HCT116 (cell line): ENCODE measurements around the gene BIRC6. TPM values are rescaled to one million over a fixed set of nuclear protein-coding genes. Genes with fewer than 3 reads are reported as not detected.

Experiments used
- ATAC-seq: fragments of 200-7000 bp; cut with Tn5 transposase; 2 replicates; pipeline ENCODE4 v1.9.1; 2020; ENCODE audit warnings: mild to moderate bottlenecking, moderate library complexity
- BruUV-seq: library from RNA; stranded (reverse); fragments of 400-500 nt; replicated peaks from 2 replicates; lab custom pipeline; 2021; lab: Mats Ljungman, UMichigan
- CTCF ChIA-PET: fragments of 300-600 bp; sonication (Branson Sonifier 250); formaldehyde crosslinking; loops from one replicate; lab custom pipeline; 2021; ENCODE audit warnings: antibody characterized with exemption; lab: Charles Lee
- POLR2A ChIA-PET: fragments of 300-600, 350-600 bp; sonication (Branson Sonifier 250); formaldehyde crosslinking; loops from one replicate; lab custom pipeline; 2021; ENCODE audit warnings: antibody characterized with exemption; lab: Charles Lee
- RAD21 ChIA-PET, 2 experiments: fragments of 300-600 bp; sonication (Branson Sonifier 250); formaldehyde crosslinking; loops; one replicate each; lab custom pipeline; 2023; ENCODE audit warnings: low total read pairs in 2 of 2; ENCODE audit not compliant: uncharacterized antibody in 2 of 2, unreplicated experiment in 2 of 2, low non-redundant PET in 1 of 2; lab: Charles Lee
- DNase-seq: peaks from one replicate; pipeline ENCODE4 v3.0.0-alpha.2; 2010; ENCODE audit warnings: low read depth, low spot score
- H2AFZ ChIP-seq: fragments of 200-600 bp; shearing (Covaris generic), sonication (generic); 2 replicates; pipeline ENCODE4 v1.6.1; 2017; ENCODE audit warnings: low read depth, mixed run types, mixed read lengths, antibody characterized with exemption, low read length; ENCODE audit not compliant: poor library complexity, severe bottlenecking
- H3K27ac ChIP-seq: 2 replicates; pipeline ENCODE4 v1.5.1; 2012; ENCODE audit warnings: low read depth, low read length
- H3K27me3 ChIP-seq: fragments of 200-600 bp; sonication (generic); 2 replicates; pipeline ENCODE4 v1.6.1; 2016; ENCODE audit warnings: mixed run types, low read length, mixed read lengths; ENCODE audit not compliant: insufficient read depth
- H3K36me3 ChIP-seq, 2 experiments: fragments of 200-500 bp in 1 of 2; fragments of 200-600 bp in 1 of 2; sonication (Bioruptor generic) in 1 of 2; sonication (generic) in 1 of 2; 2 replicates each; pipeline versions ENCODE4 v1.5.1 to v1.6.1; 2014 to 2016; ENCODE audit warnings: low read length in 2 of 2, inconsistent platforms in 1 of 2, mixed read lengths in 1 of 2, mixed run types in 1 of 2; ENCODE audit not compliant: insufficient read depth in 2 of 2, control insufficient read depth in 1 of 2
- H3K4me1 ChIP-seq, 2 experiments: fragments of 200-600 bp in 1 of 2; sonication (generic) in 1 of 2; 2 replicates each; pipeline versions ENCODE4 v1.5.1 to v1.6.1; 2012 to 2017; ENCODE audit warnings: low read length in 2 of 2, inconsistent platforms in 1 of 2, mild to moderate bottlenecking in 1 of 2, mixed read lengths in 1 of 2, mixed run types in 1 of 2, moderate library complexity in 1 of 2; ENCODE audit not compliant: insufficient read depth in 2 of 2, control insufficient read depth in 1 of 2
- H3K4me2 ChIP-seq: fragments of 200-600 bp; sonication (generic); 2 replicates; pipeline ENCODE4 v1.6.1; 2017; ENCODE audit warnings: mixed run types, low read length, mixed read lengths
- H3K4me3 ChIP-seq, 2 experiments: fragments of 200-600 bp in 1 of 2; sonication (generic) in 1 of 2; replicated peaks in 1 of 2; 2 replicates each; pipeline ENCODE4 v1.5.1; 2011 to 2016; ENCODE audit warnings: low read length in 2 of 2, control low read depth in 1 of 2, low read depth in 1 of 2, mild to moderate bottlenecking in 1 of 2, mixed read lengths in 1 of 2, mixed run types in 1 of 2
- H3K79me2 ChIP-seq: fragments of 200-600 bp; sonication (generic); 2 replicates; pipeline ENCODE4 v1.6.1; 2017; ENCODE audit warnings: mild to moderate bottlenecking, mixed run types, low read length, moderate library complexity, mixed read lengths; ENCODE audit not compliant: insufficient read depth
- H3K9ac ChIP-seq: fragments of 200-600 bp; sonication (generic); 2 replicates; pipeline ENCODE4 v1.6.1; 2016; ENCODE audit warnings: low read length, mixed read lengths
- H3K9me2 ChIP-seq: fragments of 200-600 bp; sonication (generic), shearing (Covaris generic); 2 replicates; pipeline ENCODE4 v1.6.1; 2017; ENCODE audit warnings: mixed run types, mild to moderate bottlenecking, moderate library complexity; ENCODE audit not compliant: insufficient read depth
- H3K9me3 ChIP-seq, 2 experiments: fragments of 200-500 bp in 1 of 2; fragments of 200-600 bp in 1 of 2; sonication (Bioruptor generic) in 1 of 2; sonication (generic) in 1 of 2; 2 replicates each; pipeline ENCODE4 v1.6.1; 2014 to 2017; ENCODE audit warnings: low read length in 2 of 2, mixed read lengths in 2 of 2, inconsistent platforms in 1 of 2, low read depth in 1 of 2, mild to moderate bottlenecking in 1 of 2, mixed run types in 1 of 2, moderate library complexity in 1 of 2; ENCODE audit not compliant: control insufficient read depth in 1 of 2, insufficient read depth in 1 of 2
- H4K20me1 ChIP-seq: fragments of 200-600 bp; sonication (generic), shearing (Covaris generic); 2 replicates; pipeline ENCODE4 v1.6.1; 2017; ENCODE audit warnings: mixed run types, mild to moderate bottlenecking, moderate library complexity; ENCODE audit not compliant: insufficient read depth
- CBX3 ChIP-seq: IDR thresholded peaks from 2 replicates; pipeline ENCODE4 v1.6.1; 2012; ENCODE audit warnings: low read depth
- CEBPB ChIP-seq: IDR thresholded peaks from 2 replicates; pipeline ENCODE4 v1.6.1; 2012; ENCODE audit warnings: low read depth
- EGR1 ChIP-seq: IDR thresholded peaks from 2 replicates; pipeline ENCODE4 v1.6.1; 2012; ENCODE audit warnings: low read depth
- ELF1 ChIP-seq: IDR thresholded peaks from 2 replicates; pipeline ENCODE4 v1.6.1; 2012; ENCODE audit warnings: low read depth, borderline replicate concordance
- EZH2phosphoT487 ChIP-seq: fragments of 200-600 bp; IDR thresholded peaks from 2 replicates; pipeline ENCODE4 v1.6.1; 2018; ENCODE audit warnings: antibody characterized with exemption, borderline replicate concordance
- POLR2A ChIP-seq: IDR thresholded peaks from 2 replicates; pipeline ENCODE4 v1.7.0; 2011; ENCODE audit warnings: borderline replicate concordance; ENCODE audit not compliant: insufficient read depth, insufficient read length; ENCODE audit errors: extremely low read depth
- POLR2AphosphoS5 ChIP-seq: IDR thresholded peaks from 2 replicates; pipeline ENCODE4 v1.6.1; 2011; ENCODE audit warnings: mild to moderate bottlenecking, low read depth, low read length, moderate library complexity
- SIN3A ChIP-seq: IDR thresholded peaks from 2 replicates; pipeline ENCODE4 v1.6.1; 2012; ENCODE audit warnings: low read depth
- SRF ChIP-seq: IDR thresholded peaks from 2 replicates; pipeline ENCODE4 v1.6.1; 2012; ENCODE audit warnings: low read depth
- ZFX ChIP-seq: fragments of 450-650 bp; IDR thresholded peaks from 2 replicates; pipeline ENCODE4 v1.6.1; 2017
- ZNF274 ChIP-seq: fragments of 200-500 bp; sonication (Bioruptor generic); IDR thresholded peaks from 2 replicates; pipeline ENCODE4 v1.6.1; 2014; ENCODE audit warnings: mild to moderate bottlenecking, low read depth, low read length, inconsistent platforms
- intact Hi-C: fragments of 100-400 bp; cut with micrococcal nuclease; formaldehyde crosslinking; loops from 2 replicates; pipeline ENCODE4 v1.10.0; 2022
- total RNA-seq: library from RNA; stranded (reverse); gene quantifications from one replicate; pipeline ENCODE4 v1.2.1, GENCODE V29; 2021; ENCODE audit not compliant: unreplicated experiment
- TF ChIP-seq, protein P1 (sequence below): IDR thresholded peaks from 2 replicates; pipeline ENCODE4 v1.6.1; 2011; ENCODE audit warnings: mild to moderate bottlenecking, low read length, moderate library complexity; ENCODE audit not compliant: insufficient replicate concordance; ENCODE audit errors: extremely low read depth
- TF ChIP-seq, protein P2 (sequence below): IDR thresholded peaks from 2 replicates; pipeline ENCODE4 v1.6.1; 2012
- TF ChIP-seq, protein P3 (sequence below): IDR thresholded peaks from 2 replicates; pipeline ENCODE4 v1.6.1; 2012

The BIRC6 gene
- total RNA-seq, 1 experiment from 2014 or later, result 60.7 TPM

DNA sequence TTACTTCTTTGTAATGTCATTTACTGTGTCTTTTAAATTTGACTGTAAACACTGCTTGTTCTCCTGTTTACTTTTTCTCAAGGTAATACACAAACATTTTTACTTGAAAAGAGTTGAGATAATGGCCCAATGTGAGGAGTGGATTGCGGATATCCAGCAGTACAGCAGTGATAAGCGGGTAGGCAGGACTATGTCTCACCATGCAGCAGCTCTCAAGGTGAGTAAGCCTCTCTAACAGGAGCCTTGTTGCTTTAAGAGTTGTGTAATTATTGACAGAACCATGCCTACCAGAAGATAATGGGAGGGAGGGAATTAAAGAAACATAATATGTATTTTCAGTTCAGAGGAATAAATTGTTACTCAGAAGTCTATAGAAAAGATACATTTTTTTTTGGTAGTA lies 254.5 kb downstream of the BIRC6 start (continued):
- TF ChIP-seq, protein P1, sequence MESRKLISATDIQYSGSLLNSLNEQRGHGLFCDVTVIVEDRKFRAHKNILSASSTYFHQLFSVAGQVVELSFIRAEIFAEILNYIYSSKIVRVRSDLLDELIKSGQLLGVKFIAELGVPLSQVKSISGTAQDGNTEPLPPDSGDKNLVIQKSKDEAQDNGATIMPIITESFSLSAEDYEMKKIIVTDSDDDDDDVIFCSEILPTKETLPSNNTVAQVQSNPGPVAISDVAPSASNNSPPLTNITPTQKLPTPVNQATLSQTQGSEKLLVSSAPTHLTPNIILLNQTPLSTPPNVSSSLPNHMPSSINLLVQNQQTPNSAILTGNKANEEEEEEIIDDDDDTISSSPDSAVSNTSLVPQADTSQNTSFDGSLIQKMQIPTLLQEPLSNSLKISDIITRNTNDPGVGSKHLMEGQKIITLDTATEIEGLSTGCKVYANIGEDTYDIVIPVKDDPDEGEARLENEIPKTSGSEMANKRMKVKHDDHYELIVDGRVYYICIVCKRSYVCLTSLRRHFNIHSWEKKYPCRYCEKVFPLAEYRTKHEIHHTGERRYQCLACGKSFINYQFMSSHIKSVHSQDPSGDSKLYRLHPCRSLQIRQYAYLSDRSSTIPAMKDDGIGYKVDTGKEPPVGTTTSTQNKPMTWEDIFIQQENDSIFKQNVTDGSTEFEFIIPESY, result no peak
- TF ChIP-seq POLR2A (no peak), SRF (no peak), ZNF274 (no peak), SIN3A (no peak), EZH2phosphoT487 (no peak)
- TF ChIP-seq, protein P2, sequence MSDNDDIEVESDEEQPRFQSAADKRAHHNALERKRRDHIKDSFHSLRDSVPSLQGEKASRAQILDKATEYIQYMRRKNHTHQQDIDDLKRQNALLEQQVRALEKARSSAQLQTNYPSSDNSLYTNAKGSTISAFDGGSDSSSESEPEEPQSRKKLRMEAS, result no peak

DNA sequence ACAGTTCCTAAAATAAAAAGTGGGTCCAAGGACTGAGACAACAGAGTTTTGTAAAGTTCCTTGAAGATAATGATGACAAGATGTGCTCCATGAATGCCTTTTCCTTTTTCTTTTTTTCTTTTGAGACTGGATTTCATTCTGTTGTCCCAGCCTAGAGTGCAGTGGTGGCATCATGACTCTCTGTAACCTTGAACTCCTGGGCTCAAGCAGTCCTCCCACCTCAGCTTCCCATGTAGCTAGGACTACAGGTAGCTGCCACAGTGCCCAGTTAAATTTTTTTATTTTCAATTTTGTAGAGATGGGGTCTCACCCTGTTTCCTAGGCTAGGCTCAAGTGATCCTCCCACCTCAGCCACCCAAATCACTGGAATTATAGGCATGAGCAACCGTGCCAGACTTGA lies 254.9 kb downstream of the BIRC6 start:
- CTCF ChIA-PET, result no interaction called here
- no peak overlapping the region for H2AFZ ChIP-seq
- BruUV-seq, result no TSS peak
- H3K4me3 ChIP-seq, result no peak overlapping the region
- RAD21 ChIA-PET, result no interaction called here
- H3K36me3 ChIP-seq, result peaks cover 2 to 4% of the 10 kb centered on the region in 2 experiments; a peak in 1 of 4 replicates
- TF ChIP-seq EGR1, result no peak
- no peak for TF ChIP-seq CEBPB
- TF ChIP-seq SRF, result no peak
- TF ChIP-seq, protein P3, sequence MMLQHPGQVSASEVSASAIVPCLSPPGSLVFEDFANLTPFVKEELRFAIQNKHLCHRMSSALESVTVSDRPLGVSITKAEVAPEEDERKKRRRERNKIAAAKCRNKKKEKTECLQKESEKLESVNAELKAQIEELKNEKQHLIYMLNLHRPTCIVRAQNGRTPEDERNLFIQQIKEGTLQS, result no peak
- no peak for TF ChIP-seq ELF1
- no peak for TF ChIP-seq ZNF274
- TF ChIP-seq ZFX, result no peak
- TF ChIP-seq EZH2phosphoT487, result no peak
- TF ChIP-seq POLR2A, result no peak
- no peak for TF ChIP-seq CBX3
- TF ChIP-seq POLR2AphosphoS5, result no peak
- TF ChIP-seq, protein P2, result no peak
- TF ChIP-seq, protein P1, result no peak
- DNase-seq (no peak), ATAC-seq (no peak)
- no peaks in the 10 kb centered on the region for H3K79me2 ChIP-seq
- H3K9me3 ChIP-seq, result no peaks in the 10 kb centered on the region
- H3K4me1 ChIP-seq, result no peaks in the 10 kb centered on the region
- H3K4me2 ChIP-seq, result no peak overlapping the region
- intact Hi-C loops, result no loop called here
- no peaks in the 10 kb centered on the region for H3K27me3 ChIP-seq
- no peaks in the 10 kb centered on the region for H3K9me2 ChIP-seq
- H3K9ac ChIP-seq, result no peak overlapping the region
- no peak overlapping the region for H3K27ac ChIP-seq
- H4K20me1 ChIP-seq, result no peaks in the 10 kb centered on the region; the same call in 1 of the 2 replicates
- POLR2A ChIA-PET, result no interaction called here
